ACHN (cell line): ENCODE data around the gene NPFF.

ENCODE experiments used
- DNase-seq: peaks from one replicate; pipeline ENCODE4 v3.0.0-alpha.2; 2015
- in situ Hi-C: cut with HindIII; loops from 2 replicates; pipeline ENCODE4 v1.10.0; 2017; ENCODE audit warnings: low sequenced_read_pairs, low pct_ligation_motif_present, low pct_unique_long_range_greater_than_20kb

Gene NPFF

DNA sequence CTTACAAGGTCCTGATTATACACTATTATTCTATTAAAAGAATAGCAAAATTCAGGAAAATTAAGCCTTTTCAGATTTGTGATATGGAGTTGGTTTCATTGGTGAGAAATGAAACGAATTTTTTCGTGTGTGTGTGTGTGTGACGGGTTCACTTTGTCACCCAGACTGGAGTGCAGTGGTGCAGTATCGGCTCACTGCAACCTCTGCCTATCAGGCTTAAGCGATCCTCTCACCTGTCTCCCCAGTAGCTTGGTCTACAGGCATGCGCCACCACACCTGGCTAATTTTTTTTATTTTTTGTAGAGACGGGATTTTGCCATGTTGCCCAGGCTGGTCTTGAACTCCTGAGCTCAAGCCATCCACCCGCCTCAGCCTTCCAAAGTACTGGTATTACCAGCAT, 45.7 kb downstream of the NPFF start:
- DNase-seq, result no peak
- in situ Hi-C loops, result no loop called here

DNA sequence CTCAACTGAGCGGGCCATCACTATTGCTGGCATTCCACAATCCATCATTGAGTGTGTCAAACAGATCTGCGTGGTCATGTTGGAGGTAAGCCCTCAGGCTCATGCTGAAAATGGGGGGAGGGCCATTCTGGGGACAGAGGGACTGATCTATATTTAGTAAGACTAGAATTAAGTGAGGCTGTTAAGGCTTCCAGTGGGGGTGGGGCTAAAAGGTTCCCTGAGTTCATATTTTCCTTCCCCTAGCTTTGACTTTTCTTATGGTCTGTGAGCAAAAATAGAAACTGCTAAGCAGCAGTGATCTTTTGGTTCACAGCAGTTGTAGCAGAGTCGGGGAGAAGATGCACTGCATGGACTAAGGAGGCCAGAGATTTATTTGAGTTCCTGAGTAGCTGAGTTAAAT, 46.2 kb downstream of the NPFF start:
- in situ Hi-C loops, result no loop called here
- DNase-seq, result no peak

DNA sequence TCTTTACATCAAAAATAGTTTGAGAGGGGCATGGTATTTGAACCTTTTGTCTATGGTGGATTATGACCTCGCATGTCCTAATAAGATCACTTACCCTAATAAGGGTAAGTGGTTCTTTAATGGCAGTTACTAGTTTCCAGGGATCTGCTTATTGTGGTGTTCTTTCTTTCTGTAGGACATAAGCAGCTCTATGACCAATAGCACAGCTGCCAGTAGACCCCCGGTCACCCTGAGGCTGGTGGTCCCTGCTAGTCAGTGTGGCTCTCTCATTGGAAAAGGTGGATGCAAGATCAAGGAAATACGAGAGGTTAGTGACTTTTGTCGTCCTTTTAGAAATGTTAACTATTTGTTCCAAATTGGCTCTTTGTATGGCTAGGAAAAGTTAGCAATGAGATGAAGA, 48.2 kb downstream of the NPFF start:
- in situ Hi-C loops, result no loop called here
- DNase-seq, result no peak
